ENCODE measurements around the gene ATG4A.

The ATG4A gene

GRCh38 chrX:108168961-108169740 lies 77.6 kb downstream of the ATG4A start (continued):
- TF ChIP-seq GLIS3 (CRISPR knock-in tag; IDR thresholded peaks at IDR 0.05) (no peak), TCF4 (CRISPR knock-in tag; IDR thresholded peaks at IDR 0.05; ENCODE audit: borderline replicate concordance) (no peak)

- no peak for TF ChIP-seq PPARA (CRISPR knock-in tag; IDR thresholded peaks at IDR 0.05; ENCODE audit: borderline replicate concordance)
- no peak for TF ChIP-seq OSR1 (CRISPR knock-in tag; IDR thresholded peaks at IDR 0.05)
- no peak for TF ChIP-seq TCF4 (CRISPR knock-in tag; IDR thresholded peaks at IDR 0.05; ENCODE audit: borderline replicate concordance)
- TF ChIP-seq ZNF70 (CRISPR knock-in tag; IDR thresholded peaks at IDR 0.05), result no peak
- TF ChIP-seq RARB (CRISPR knock-in tag; IDR thresholded peaks at IDR 0.05), result no peak
Observed at GRCh38 chrX:108169768-108170167, 78.2 kb downstream of the ATG4A start.

DNA sequence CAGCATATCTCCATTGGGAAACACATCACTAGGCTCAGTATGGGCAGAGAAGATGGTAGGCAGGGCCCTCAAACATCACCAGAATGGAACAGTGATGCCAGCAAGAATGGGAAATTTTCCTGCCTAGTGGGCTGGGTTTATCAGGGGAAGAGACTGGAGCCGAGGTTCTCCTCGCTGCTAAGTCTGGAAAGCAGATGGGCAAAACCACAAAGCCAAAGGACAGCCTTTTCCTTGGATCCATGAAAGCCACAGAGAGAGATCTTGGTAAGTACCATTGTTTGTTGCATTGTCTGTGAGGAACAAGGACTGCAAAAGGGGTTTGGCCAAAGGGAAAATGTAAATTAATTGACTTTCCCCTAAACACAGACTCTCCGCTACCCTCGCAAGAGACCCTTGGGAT lies 80.1 kb downstream of the ATG4A start:
- ATAC-seq, result no peak
- TF ChIP-seq RARB (CRISPR knock-in tag; IDR thresholded peaks at IDR 0.05), result no peak
- TF ChIP-seq GLIS3 (CRISPR knock-in tag; IDR thresholded peaks at IDR 0.05), result no peak

More at GRCh38 chrX:108169768-108170167, 78.2 kb downstream of the ATG4A start:
- no peak for ATAC-seq

- TF ChIP-seq ZNF8 (CRISPR knock-in tag; IDR thresholded peaks at IDR 0.05) (no peak), CREB5 (CRISPR knock-in tag; IDR thresholded peaks at IDR 0.05; ENCODE audit: low read depth) (no peak), ARNTL (CRISPR knock-in tag; IDR thresholded peaks at IDR 0.05; ENCODE audit: borderline replicate concordance, low read depth) (no peak), CSDC2 (CRISPR knock-in tag; IDR thresholded peaks at IDR 0.05) (no peak), ZNF70 (CRISPR knock-in tag; IDR thresholded peaks at IDR 0.05) (no peak), GLIS3 (CRISPR knock-in tag; IDR thresholded peaks at IDR 0.05) (no peak), ZC3H10 (CRISPR knock-in tag; IDR thresholded peaks at IDR 0.05) (no peak), ESRRG (CRISPR knock-in tag; IDR thresholded peaks at IDR 0.05) (no peak), TOX (CRISPR knock-in tag; IDR thresholded peaks at IDR 0.05; ENCODE audit: borderline replicate concordance) (no peak), SNAI2 (CRISPR knock-in tag; IDR thresholded peaks at IDR 0.05) (no peak), ZFP30 (CRISPR knock-in tag; IDR thresholded peaks at IDR 0.05) (no peak), TCF4 (CRISPR knock-in tag; IDR thresholded peaks at IDR 0.05; ENCODE audit: borderline replicate concordance) (no peak), OSR1 (CRISPR knock-in tag; IDR thresholded peaks at IDR 0.05) (no peak), PPARA (CRISPR knock-in tag; IDR thresholded peaks at IDR 0.05; ENCODE audit: borderline replicate concordance) (no peak), RARB (CRISPR knock-in tag; IDR thresholded peaks at IDR 0.05) (no peak)
- TF ChIP-seq, protein P1, sequence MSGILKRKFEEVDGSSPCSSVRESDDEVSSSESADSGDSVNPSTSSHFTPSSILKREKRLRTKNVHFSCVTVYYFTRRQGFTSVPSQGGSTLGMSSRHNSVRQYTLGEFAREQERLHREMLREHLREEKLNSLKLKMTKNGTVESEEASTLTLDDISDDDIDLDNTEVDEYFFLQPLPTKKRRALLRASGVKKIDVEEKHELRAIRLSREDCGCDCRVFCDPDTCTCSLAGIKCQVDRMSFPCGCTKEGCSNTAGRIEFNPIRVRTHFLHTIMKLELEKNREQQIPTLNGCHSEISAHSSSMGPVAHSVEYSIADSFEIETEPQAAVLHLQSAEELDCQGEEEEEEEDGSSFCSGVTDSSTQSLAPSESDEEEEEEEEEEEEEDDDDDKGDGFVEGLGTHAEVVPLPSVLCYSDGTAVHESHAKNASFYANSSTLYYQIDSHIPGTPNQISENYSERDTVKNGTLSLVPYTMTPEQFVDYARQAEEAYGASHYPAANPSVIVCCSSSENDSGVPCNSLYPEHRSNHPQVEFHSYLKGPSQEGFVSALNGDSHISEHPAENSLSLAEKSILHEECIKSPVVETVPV (CRISPR knock-in tag; IDR thresholded peaks at IDR 0.05), result no peak
- TF ChIP-seq, protein P2, sequence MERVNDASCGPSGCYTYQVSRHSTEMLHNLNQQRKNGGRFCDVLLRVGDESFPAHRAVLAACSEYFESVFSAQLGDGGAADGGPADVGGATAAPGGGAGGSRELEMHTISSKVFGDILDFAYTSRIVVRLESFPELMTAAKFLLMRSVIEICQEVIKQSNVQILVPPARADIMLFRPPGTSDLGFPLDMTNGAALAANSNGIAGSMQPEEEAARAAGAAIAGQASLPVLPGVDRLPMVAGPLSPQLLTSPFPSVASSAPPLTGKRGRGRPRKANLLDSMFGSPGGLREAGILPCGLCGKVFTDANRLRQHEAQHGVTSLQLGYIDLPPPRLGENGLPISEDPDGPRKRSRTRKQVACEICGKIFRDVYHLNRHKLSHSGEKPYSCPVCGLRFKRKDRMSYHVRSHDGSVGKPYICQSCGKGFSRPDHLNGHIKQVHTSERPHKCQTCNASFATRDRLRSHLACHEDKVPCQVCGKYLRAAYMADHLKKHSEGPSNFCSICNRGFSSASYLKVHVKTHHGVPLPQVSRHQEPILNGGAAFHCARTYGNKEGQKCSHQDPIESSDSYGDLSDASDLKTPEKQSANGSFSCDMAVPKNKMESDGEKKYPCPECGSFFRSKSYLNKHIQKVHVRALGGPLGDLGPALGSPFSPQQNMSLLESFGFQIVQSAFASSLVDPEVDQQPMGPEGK (CRISPR knock-in tag; IDR thresholded peaks at IDR 0.05; ENCODE audit: borderline replicate concordance), result no peak
- TF ChIP-seq, protein P3, sequence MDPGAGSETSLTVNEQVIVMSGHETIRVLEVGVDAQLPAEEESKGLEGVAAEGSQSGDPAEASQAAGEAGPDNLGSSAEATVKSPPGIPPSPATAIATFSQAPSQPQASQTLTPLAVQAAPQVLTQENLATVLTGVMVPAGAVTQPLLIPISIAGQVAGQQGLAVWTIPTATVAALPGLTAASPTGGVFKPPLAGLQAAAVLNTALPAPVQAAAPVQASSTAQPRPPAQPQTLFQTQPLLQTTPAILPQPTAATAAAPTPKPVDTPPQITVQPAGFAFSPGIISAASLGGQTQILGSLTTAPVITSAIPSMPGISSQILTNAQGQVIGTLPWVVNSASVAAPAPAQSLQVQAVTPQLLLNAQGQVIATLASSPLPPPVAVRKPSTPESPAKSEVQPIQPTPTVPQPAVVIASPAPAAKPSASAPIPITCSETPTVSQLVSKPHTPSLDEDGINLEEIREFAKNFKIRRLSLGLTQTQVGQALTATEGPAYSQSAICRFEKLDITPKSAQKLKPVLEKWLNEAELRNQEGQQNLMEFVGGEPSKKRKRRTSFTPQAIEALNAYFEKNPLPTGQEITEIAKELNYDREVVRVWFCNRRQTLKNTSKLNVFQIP (CRISPR knock-in tag; IDR thresholded peaks at IDR 0.05; ENCODE audit: borderline replicate concordance, low read depth), result no peak
Observed at GRCh38 chrX:108173874-108174273, 82.3 kb downstream of the ATG4A start.

GRCh38 chrX:108177351-108178142 lies 86.0 kb downstream of the ATG4A start:
- ATAC-seq, result no peak
- no peak for TF ChIP-seq TCF4 (CRISPR knock-in tag; IDR thresholded peaks at IDR 0.05; ENCODE audit: borderline replicate concordance)
- TF ChIP-seq CSDC2 (CRISPR knock-in tag; IDR thresholded peaks at IDR 0.05), result no peak
- TF ChIP-seq ARNTL (CRISPR knock-in tag; IDR thresholded peaks at IDR 0.05; ENCODE audit: borderline replicate concordance, low read depth), result no peak
- no peak for TF ChIP-seq ZFP3 (CRISPR knock-in tag; IDR thresholded peaks at IDR 0.05)
- no peak for TF ChIP-seq SNAI2 (CRISPR knock-in tag; IDR thresholded peaks at IDR 0.05)
- no peak for TF ChIP-seq GLIS3 (CRISPR knock-in tag; IDR thresholded peaks at IDR 0.05)
- no peak for TF ChIP-seq ZC3H10 (CRISPR knock-in tag; IDR thresholded peaks at IDR 0.05)
- TF ChIP-seq, protein P2 (CRISPR knock-in tag; IDR thresholded peaks at IDR 0.05; ENCODE audit: borderline replicate concordance), result no peak
- no peak for TF ChIP-seq TOX (CRISPR knock-in tag; IDR thresholded peaks at IDR 0.05; ENCODE audit: borderline replicate concordance)
- TF ChIP-seq BACH2 (CRISPR knock-in tag; IDR thresholded peaks at IDR 0.05; ENCODE audit: borderline replicate concordance), result no peak
- no peak for TF ChIP-seq CREB5 (CRISPR knock-in tag; IDR thresholded peaks at IDR 0.05; ENCODE audit: low read depth)
- TF ChIP-seq ZFP30 (CRISPR knock-in tag; IDR thresholded peaks at IDR 0.05), result no peak
- no peak for TF ChIP-seq ZNF565 (CRISPR knock-in tag; conservative IDR thresholded peaks at IDR 0.05; ENCODE audit: low read depth)
- TF ChIP-seq ZNF70 (CRISPR knock-in tag; IDR thresholded peaks at IDR 0.05), result no peak
- no peak for TF ChIP-seq OSR1 (CRISPR knock-in tag; IDR thresholded peaks at IDR 0.05)

More at GRCh38 chrX:108173874-108174273, 82.3 kb downstream of the ATG4A start:
- no peak for ATAC-seq
